ENCODE results near the gene ATG16L1.

GRCh38 chr2:233213975-233214374 lies 37.5 kb upstream of the ATG16L1 start:
- TF ChIP-seq CTCF (IDR thresholded peaks at IDR 0.05) = no peak
- no peak for TF ChIP-seq POLR2A (IDR thresholded peaks at IDR 0.05)

All from prostate gland (tissue), 2 donors.